ENCODE results near the gene TMEM163.

DNA sequence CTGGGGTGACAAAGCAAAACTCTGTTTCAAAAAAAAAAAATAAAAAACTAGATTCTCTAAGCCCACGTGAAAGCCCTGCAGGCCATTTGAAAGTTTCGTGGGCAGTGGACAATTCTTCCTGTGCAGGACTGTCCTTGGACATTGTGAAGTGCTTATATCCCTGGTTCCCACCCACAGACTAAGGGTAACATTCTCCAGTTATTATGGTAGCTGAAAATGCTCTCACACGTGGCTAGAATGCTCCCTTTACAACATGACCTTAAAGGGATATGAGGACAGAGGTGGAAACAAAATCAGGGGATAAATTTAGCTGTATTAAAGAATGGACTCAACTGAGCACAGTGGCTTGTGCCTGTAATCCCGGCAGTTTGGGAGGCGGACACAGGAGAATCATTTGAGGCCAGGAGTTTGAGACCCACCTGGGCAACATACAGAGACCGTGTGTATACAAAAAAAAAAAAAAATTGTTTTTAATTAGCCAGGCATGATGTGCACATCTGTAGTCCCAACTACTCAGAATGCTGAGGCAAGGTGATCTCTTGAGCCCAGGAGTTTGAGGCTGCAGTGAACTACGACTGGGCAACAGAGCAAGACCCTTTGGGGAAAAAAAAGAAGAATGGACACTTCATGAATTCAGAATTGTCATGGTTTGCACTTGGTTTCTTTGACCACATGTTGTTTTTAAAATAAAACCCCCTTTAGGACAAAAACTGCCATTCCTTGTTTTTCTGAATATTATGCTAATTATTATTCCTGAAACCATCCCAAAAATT, 297.1 kb downstream of the TMEM163 start:
- TF ChIP-seq, protein P1, sequence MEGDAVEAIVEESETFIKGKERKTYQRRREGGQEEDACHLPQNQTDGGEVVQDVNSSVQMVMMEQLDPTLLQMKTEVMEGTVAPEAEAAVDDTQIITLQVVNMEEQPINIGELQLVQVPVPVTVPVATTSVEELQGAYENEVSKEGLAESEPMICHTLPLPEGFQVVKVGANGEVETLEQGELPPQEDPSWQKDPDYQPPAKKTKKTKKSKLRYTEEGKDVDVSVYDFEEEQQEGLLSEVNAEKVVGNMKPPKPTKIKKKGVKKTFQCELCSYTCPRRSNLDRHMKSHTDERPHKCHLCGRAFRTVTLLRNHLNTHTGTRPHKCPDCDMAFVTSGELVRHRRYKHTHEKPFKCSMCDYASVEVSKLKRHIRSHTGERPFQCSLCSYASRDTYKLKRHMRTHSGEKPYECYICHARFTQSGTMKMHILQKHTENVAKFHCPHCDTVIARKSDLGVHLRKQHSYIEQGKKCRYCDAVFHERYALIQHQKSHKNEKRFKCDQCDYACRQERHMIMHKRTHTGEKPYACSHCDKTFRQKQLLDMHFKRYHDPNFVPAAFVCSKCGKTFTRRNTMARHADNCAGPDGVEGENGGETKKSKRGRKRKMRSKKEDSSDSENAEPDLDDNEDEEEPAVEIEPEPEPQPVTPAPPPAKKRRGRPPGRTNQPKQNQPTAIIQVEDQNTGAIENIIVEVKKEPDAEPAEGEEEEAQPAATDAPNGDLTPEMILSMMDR (IDR thresholded peaks at IDR 0.05; ENCODE audit: poor library complexity) = no peak
- no peak for TF ChIP-seq EZH2 (IDR thresholded peaks at IDR 0.05; ENCODE audit: borderline replicate concordance)

All from hepatocyte (in vitro differentiated cells).